HG03095 (cell line): Measurements from ENCODE around the gene HAT1.
"Not testable (repeated sequence)": the region's sequence is repeated elsewhere in the genome, so short reads cannot be mapped to it uniquely, and the experiment has no call there.

Source experiments
- ATAC-seq: cut with Tn5 transposase; IDR thresholded peaks from one replicate; pipeline ENCODE4 v1.9.1; 2021; ENCODE audit warnings: moderate library complexity; ENCODE audit not compliant: unreplicated experiment

Gene HAT1

GRCh38 chr2:171968509-171968908, 46.2 kb downstream of the HAT1 start:
- no peak for ATAC-seq

GRCh38 chr2:171972329-171972982, 50.2 kb downstream of the HAT1 start:
- ATAC-seq, result no peak

GRCh38 chr2:171979103-171979502, 56.8 kb downstream of the HAT1 start:
- ATAC-seq, result no peak

GRCh38 chr2:171983924-171984323, 61.7 kb downstream of the HAT1 start:
- ATAC-seq, result not testable (repeated sequence)

- no peak for ATAC-seq
These were observed 62.8 kb downstream of the HAT1 start for GRCh38 chr2:171985076-171985475.

- no peak for ATAC-seq
These were observed 64.5 kb downstream of the HAT1 start for GRCh38 chr2:171986778-171987177.

- ATAC-seq, result no peak
These were observed 68.8 kb downstream of the HAT1 start for GRCh38 chr2:171991027-171991426.

- ATAC-seq, result no peak
These were observed 73.3 kb downstream of the HAT1 start for GRCh38 chr2:171995586-171995985.

GRCh38 chr2:171996021-171996420, 73.8 kb downstream of the HAT1 start:
- no peak for ATAC-seq

- ATAC-seq, result not testable (repeated sequence)
These were observed 74.8 kb downstream of the HAT1 start for GRCh38 chr2:171997031-171997430.

GRCh38 chr2:171999161-171999560, 76.9 kb downstream of the HAT1 start:
- ATAC-seq, result peak; percentile 2

- ATAC-seq, result peak; percentile 96
These were observed 77.6 kb downstream of the HAT1 start, which contains the start of gene METAP1D for GRCh38 chr2:171999604-172000469. METAP1D (plus strand) TSS chr2:171999953; CDS start chr2:171999970, 17 bp downstream.

- no peak for ATAC-seq
These were observed 78.6 kb downstream of the HAT1 start for GRCh38 chr2:172000696-172001361.

- no peak for ATAC-seq
These were observed 85.1 kb downstream of the HAT1 start for GRCh38 chr2:172007372-172007771.

GRCh38 chr2:172009823-172010222, 87.6 kb downstream of the HAT1 start:
- no peak for ATAC-seq

GRCh38 chr2:172011812-172012575, 89.7 kb downstream of the HAT1 start:
- no peak for ATAC-seq

- ATAC-seq, result no peak
These were observed 90.6 kb downstream of the HAT1 start for GRCh38 chr2:172012677-172013391.

- no peak for ATAC-seq
These were observed 91.1 kb downstream of the HAT1 start for GRCh38 chr2:172013396-172013795.

- no peak for ATAC-seq
These were observed 99.0 kb downstream of the HAT1 start for GRCh38 chr2:172021074-172021931.
